H1 (cell line): ENCODE results near the gene ZSCAN12. TPM values are rescaled to one million over a fixed set of nuclear protein-coding genes. Genes with fewer than 3 reads are reported as not detected.

Source experiments
- CTCF ChIA-PET: fragments of 300-600 bp; sonication (Branson Sonifier 250); formaldehyde crosslinking; loops from one replicate; lab custom pipeline; 2021; ENCODE audit not compliant: partially characterized antibody; lab: Charles Lee
- POLR2A ChIA-PET: fragments of 300-600 bp; sonication (Branson Sonifier 250); formaldehyde crosslinking; loops from one replicate; lab custom pipeline; 2021; ENCODE audit warnings: inconsistent platforms; ENCODE audit not compliant: partially characterized antibody; lab: Charles Lee
- DNase-seq, 2 experiments: peaks; one replicate each; pipeline versions ENCODE4 v3.0.0 to v3.0.0-alpha.2; 2010 to 2022; ENCODE audit warnings: low spot score in 2 of 2, low read depth in 1 of 2, mixed read lengths in 1 of 2
- FAIRE-seq: peaks from 2 replicates; lab custom pipeline; 2011; peaks lifted over from hg19 to GRCh38; lab: Jason Lieb, UNC
- H2AFZ ChIP-seq: 2 replicates; pipeline ENCODE4 v1.8.1; 2012; ENCODE audit warnings: low read length, inconsistent platforms
- H2AK5ac ChIP-seq: 2 replicates; pipeline ENCODE4 v1.6.1; 2013; ENCODE audit warnings: low read depth, low read length
- H2BK120ac ChIP-seq: replicated peaks from 2 replicates; pipeline ENCODE3; 2013; ENCODE audit warnings: low read depth, low read length, inconsistent platforms
- H2BK12ac ChIP-seq: 2 replicates; pipeline ENCODE4 v1.6.1; 2013; ENCODE audit warnings: low read depth, low read length
- H2BK15ac ChIP-seq: 2 replicates; pipeline ENCODE4 v1.6.1; 2013; ENCODE audit warnings: low read length
- H2BK20ac ChIP-seq: 2 replicates; pipeline ENCODE4 v1.6.1; 2013; ENCODE audit warnings: low read length
- H2BK5ac ChIP-seq: 2 replicates; pipeline ENCODE4 v1.6.1; 2013; ENCODE audit warnings: low read depth, low read length
- H3K14ac ChIP-seq: 2 replicates; pipeline ENCODE4 v1.6.1; 2013; ENCODE audit warnings: inconsistent platforms; ENCODE audit not compliant: insufficient read length
- H3K18ac ChIP-seq: 2 replicates; pipeline ENCODE4 v1.6.1; 2013; ENCODE audit warnings: low read length; ENCODE audit errors: extremely low read depth
- H3K23ac ChIP-seq: 2 replicates; pipeline ENCODE4 v1.6.1; 2013; ENCODE audit warnings: inconsistent platforms; ENCODE audit not compliant: insufficient read length
- H3K23me2 ChIP-seq: 2 replicates; pipeline ENCODE4 v1.6.1; 2013; ENCODE audit warnings: low read depth, low read length
- H3K27ac ChIP-seq: 2 replicates; pipeline ENCODE4 v1.6.1; 2011; ENCODE audit warnings: low read depth, low read length, inconsistent platforms
- H3K27me3 ChIP-seq, 4 experiments: replicated peaks in 1 of 4; 1 replicate in 1 of 4; 2 replicates in 3 of 4; pipeline versions ENCODE4 v1.6.1 to v1.8.1; 2011 to 2013; ENCODE audit warnings: low read length in 3 of 4, mild to moderate bottlenecking in 3 of 4, inconsistent platforms in 2 of 4, mixed read lengths in 2 of 4, moderate library complexity in 1 of 4; ENCODE audit not compliant: control insufficient read depth in 3 of 4, insufficient read depth in 3 of 4; ENCODE audit errors: extremely low read depth in 1 of 4
- H3K36me3 ChIP-seq, 4 experiments: 2 replicates each; pipeline versions ENCODE4 v1.6.1 to v1.8.1; 2011 to 2013; ENCODE audit warnings: mild to moderate bottlenecking in 4 of 4, low read length in 3 of 4, moderate library complexity in 2 of 4, control low read depth in 1 of 4, inconsistent platforms in 1 of 4; ENCODE audit not compliant: insufficient read depth in 4 of 4, control insufficient read depth in 2 of 4
- H3K4ac ChIP-seq: replicated peaks from 2 replicates; pipeline ENCODE3; 2013; ENCODE audit warnings: low read length, low read depth, mixed read lengths, inconsistent platforms; ENCODE audit not compliant: insufficient read length
- H3K4me1 ChIP-seq, 4 experiments: replicated peaks in 1 of 4; 1 replicate in 1 of 4; 2 replicates in 3 of 4; pipeline versions ENCODE4 v1.6.1 to v1.8.1; 2011 to 2013; ENCODE audit warnings: low read length in 3 of 4, inconsistent platforms in 2 of 4, mixed read lengths in 1 of 4; ENCODE audit not compliant: insufficient read depth in 4 of 4, control insufficient read depth in 3 of 4
- H3K4me2 ChIP-seq, 2 experiments: 2 replicates each; pipeline versions ENCODE4 v1.6.1 to v1.8.1; 2011 to 2013; ENCODE audit warnings: low read depth in 2 of 2, low read length in 2 of 2, control low read depth in 1 of 2, inconsistent platforms in 1 of 2, mild to moderate bottlenecking in 1 of 2; ENCODE audit not compliant: insufficient read depth in 1 of 2
- H3K4me3 ChIP-seq, 4 experiments: fragments of 200-600, 300-600 bp in 1 of 4; sonication (generic), shearing (Covaris generic), sonication (Bioruptor Twin) in 1 of 4; 2 replicates each; pipeline versions ENCODE4 v1.5.1 to v1.8.1; 2011 to 2016; ENCODE audit warnings: low read length in 4 of 4, low read depth in 3 of 4, control low read depth in 2 of 4, inconsistent platforms in 2 of 4, mild to moderate bottlenecking in 2 of 4, mixed read lengths in 1 of 4, moderate library complexity in 1 of 4; ENCODE audit not compliant: insufficient read depth in 2 of 4; ENCODE audit errors: extremely low read depth in 1 of 4
- H3K56ac ChIP-seq: replicated peaks from 2 replicates; pipeline ENCODE3; 2013; ENCODE audit warnings: low read depth, mild to moderate bottlenecking, mixed read lengths, low read length, inconsistent platforms; ENCODE audit not compliant: insufficient read length
- H3K79me1 ChIP-seq: 2 replicates; pipeline ENCODE4 v1.6.1; 2013; ENCODE audit warnings: low read depth, low read length, control low read depth
- H3K79me2 ChIP-seq, 2 experiments: 2 replicates each; pipeline versions ENCODE4 v1.6.1 to v1.8.1; 2012 to 2013; ENCODE audit warnings: low read length in 2 of 2, mild to moderate bottlenecking in 2 of 2, inconsistent platforms in 1 of 2; ENCODE audit not compliant: insufficient read depth in 2 of 2, control insufficient read depth in 1 of 2
- H3K9ac ChIP-seq, 4 experiments: replicated peaks in 1 of 4; 1 replicate in 1 of 4; 2 replicates in 3 of 4; pipeline versions ENCODE4 v1.6.1 to v1.8.1; 2011 to 2013; ENCODE audit warnings: low read depth in 3 of 4, low read length in 3 of 4, control low read depth in 2 of 4, mild to moderate bottlenecking in 2 of 4, moderate library complexity in 2 of 4, inconsistent platforms in 1 of 4; ENCODE audit errors: extremely low read depth in 1 of 4
- H3K9me3 ChIP-seq, 2 experiments: 2 replicates each; pipeline versions ENCODE4 v1.6.1 to v1.8.1; 2012 to 2013; ENCODE audit warnings: mild to moderate bottlenecking in 2 of 2, moderate library complexity in 2 of 2, control low read depth in 1 of 2, inconsistent platforms in 1 of 2, low read depth in 1 of 2, low read length in 1 of 2, mixed read lengths in 1 of 2; ENCODE audit not compliant: insufficient read depth in 2 of 2
- H4K20me1 ChIP-seq, 2 experiments: replicated peaks in 1 of 2; 2 replicates each; pipeline versions ENCODE3 to v1.8.1; 2011 to 2013; ENCODE audit warnings: inconsistent platforms in 2 of 2, low read length in 2 of 2, mild to moderate bottlenecking in 1 of 2; ENCODE audit not compliant: insufficient read depth in 2 of 2, control insufficient read depth in 1 of 2
- H4K5ac ChIP-seq: 2 replicates; pipeline ENCODE4 v1.6.1; 2013; ENCODE audit warnings: low read length, low read depth, mixed read lengths, inconsistent platforms; ENCODE audit not compliant: insufficient read length
- H4K8ac ChIP-seq: 2 replicates; pipeline ENCODE4 v1.8.0; 2013; ENCODE audit warnings: mild to moderate bottlenecking, moderate library complexity, low read length, inconsistent platforms; ENCODE audit not compliant: insufficient read depth; ENCODE audit errors: extremely low read depth
- H4K91ac ChIP-seq: replicated peaks from 2 replicates; pipeline ENCODE3; 2013; ENCODE audit warnings: low read length, mixed read lengths, inconsistent platforms; ENCODE audit not compliant: insufficient read length
- CHD1 ChIP-seq: IDR thresholded peaks from 2 replicates; pipeline ENCODE4 v1.6.1; 2012; ENCODE audit warnings: low read depth, low read length, improper control_type of control experiment
- CTBP2 ChIP-seq: IDR thresholded peaks from 2 replicates; pipeline ENCODE4 v1.7.0; 2011; ENCODE audit warnings: borderline replicate concordance, mild to moderate bottlenecking, moderate library complexity, mixed read lengths, low read length; ENCODE audit not compliant: insufficient read depth, insufficient read length
- EGR1 ChIP-seq: IDR thresholded peaks from 2 replicates; pipeline ENCODE4 v1.6.1; 2011; ENCODE audit warnings: low read depth, low read length, borderline replicate concordance
- HDAC2 ChIP-seq, 2 experiments: fragments of 300-600 bp in 1 of 2; sonication (generic) in 1 of 2; IDR thresholded peaks; 2 replicates each; pipeline ENCODE4 v1.6.1; 2011 to 2012; ENCODE audit warnings: low read depth in 2 of 2, low read length in 2 of 2, mild to moderate bottlenecking in 2 of 2, moderate library complexity in 2 of 2, borderline replicate concordance in 1 of 2, inconsistent platforms in 1 of 2
- NANOG ChIP-seq: IDR thresholded peaks from 2 replicates; pipeline ENCODE4 v1.6.1; 2011; ENCODE audit warnings: low read length, low read depth, mild to moderate bottlenecking, inconsistent platforms; ENCODE audit not compliant: insufficient read depth, poor library complexity, severe bottlenecking
- SRF ChIP-seq: IDR thresholded peaks from 2 replicates; pipeline ENCODE4 v1.6.1; 2011; ENCODE audit warnings: mild to moderate bottlenecking, low read depth, low read length, moderate library complexity
- TAF1 ChIP-seq: IDR thresholded peaks from 2 replicates; pipeline ENCODE4 v1.6.1; 2011; ENCODE audit warnings: mild to moderate bottlenecking, low read depth, low read length
- WGBS, 2 experiments: shearing (Covaris generic) in 1 of 2; methylation state at CpG; one replicate each; pipeline versions ENCODE4 v1.1.6 to v1.1.7; 2013 to 2015; ENCODE audit warnings: low lambda C conversion rate in 2 of 2, mixed read lengths in 2 of 2, inconsistent platforms in 1 of 2, low coverage in 1 of 2, missing lambda C conversion rate in 1 of 2; ENCODE audit not compliant: insufficient replicate concordance in 2 of 2, insufficient coverage in 1 of 2, insufficient read length in 1 of 2; ENCODE audit errors: extremely low coverage in 1 of 2, missing lambda C conversion rate in 1 of 2; 5-methylcytosine and 5-hydroxymethylcytosine counted together
- long read RNA-seq, 2 experiments: library from RNA in 1 of 2; library from capped mRNA in 1 of 2; stranded (forward); transcript quantifications; one replicate each; pipeline ENCODE4 v2.0.0, GENCODE V29; 2021; ENCODE audit warnings: inconsistent platforms in 1 of 2
- polyA minus RNA-seq, 3 experiments: library from RNA; depleted of rRNA, polyadenylated mRNA; stranded (reverse); fragments of >200 nt; gene quantifications; 1 replicate in 2 of 3; 2 replicates in 1 of 3; pipeline ENCODE4 v1.2.3, GENCODE V29; 2011
- polyA plus RNA-seq, 7 experiments: library from polyadenylated mRNA; depleted of rRNA in 3 of 7; stranded (reverse) in 5 of 7; unstranded in 2 of 7; fragments of >200 nt in 5 of 7; fragments of 200-250 nt in 2 of 7; gene quantifications; 1 replicate in 5 of 7; 2 replicates in 1 of 7; 4 replicates in 1 of 7; pipeline versions ENCODE4 v1.2.1 to v1.2.3, GENCODE V29; 2011 to 2013; ENCODE audit warnings: missing spikeins in 2 of 7, mixed read lengths in 2 of 7
- total RNA-seq: library from RNA; stranded (reverse); fragmentation: NEBNext Ultra II Directional; extraction: Animal tissue kit (Norgen Biotek cat#: 25700); gene quantifications from 2 replicates; pipeline ENCODE4 v1.2.1, GENCODE V29; 2021

ZSCAN12 gene
- total RNA-seq (8.6 and 9.6 TPM in 2 replicates), polyA plus RNA-seq (2011; rRNA removed) (2.0 and 2.2 TPM in 2 replicates), polyA minus RNA-seq (2011; rRNA and poly(A)+ RNA removed) (8.4 and 12.5 TPM in 2 replicates)
- polyA plus RNA-seq (2011; cell fraction: cytosol; rRNA removed) = 3.3 TPM
- polyA plus RNA-seq (2011; cell fraction: nucleus; rRNA removed) = 3.3 TPM
- 3.3 to 5.7 TPM (median 4.3 TPM) in 4 replicates for polyA plus RNA-seq (2012, experiment 1 of 2)
- 0.43 TPM for polyA plus RNA-seq (2012, experiment 2 of 2)
- 4.2 TPM for polyA plus RNA-seq (2013, experiment 1 of 2)
- polyA plus RNA-seq (2013, experiment 2 of 2) = 4.2 TPM
- polyA minus RNA-seq (2011; cell fraction: cytosol; rRNA and poly(A)+ RNA removed) = 5.0 TPM
- 14.5 TPM for polyA minus RNA-seq (2011; cell fraction: nucleus; rRNA and poly(A)+ RNA removed)
- long read RNA-seq, experiment 1, partial matches to known transcripts = 3 of 6 reads
- long read RNA-seq, experiment 1, other reads (novel, unspliced or antisense) = 3 of 6 reads
- long read RNA-seq, experiment 2, partial matches to known transcripts = 6 of 6 reads
- long read RNA-seq, experiment 2, other reads (novel, unspliced or antisense) = 0 of 6 reads

GRCh38 chr6:28399350-28400121 is at the start of gene ZSCAN12:
TSS of gene ZSCAN12 (minus strand) at chr6:28399747. CDS start at chr6:28398405, 1,342 bp downstream.
- Histone ChIP-seq H3K9me3 (no peaks in the 10 kb centered on the region), H4K20me1 (peaks cover 0 to 1% of the 10 kb centered on the region in 2 experiments)
- TF ChIP-seq EGR1 (peak; percentile 92), HDAC2 (IDR thresholded peaks at IDR 0.05; ENCODE audit: borderline replicate concordance in 1 of 2, low read depth in 2 of 2, low read length in 2 of 2) (peak; percentile 8 to 85; a peak in 1 of 4 replicates), NANOG (peak; percentile 56), CHD1 (no peak), SRF (no peak), TAF1 (peak; percentile 93), CTBP2 (peak; percentile 61)

More at GRCh38 chr6:28399350-28400121, at the start of gene ZSCAN12:
- Histone ChIP-seq H3K4ac (no peak within 1 kb of the TSS), H3K4me3 (peak within 1 kb of the TSS; percentile 67 to 97 (median 93)), H3K18ac (peak within 1 kb of the TSS; percentile 97), H3K4me2 (peak within 1 kb of the TSS; percentile 65 to 91), H4K5ac (peak within 1 kb of the TSS; percentile 77), H2BK12ac (no peak within 1 kb of the TSS), H3K27me3 (peaks cover 0 to 3% (median 0%) of the 10 kb centered on the region in 4 experiments; a peak in 2 of 7 replicates), H3K9ac (peak within 1 kb of the TSS; percentile 78 to 88 (median 82)), H2AK5ac (no peak within 1 kb of the TSS), H3K23ac (no peak within 1 kb of the TSS), H3K23me2 (no peaks in the 10 kb centered on the region), H3K79me1 (no peaks in the 10 kb centered on the region), H4K8ac (peak within 1 kb of the TSS; percentile 69; the same call in 1 of the 2 replicates), H3K79me2 (peaks cover 0 to 41% of the 10 kb centered on the region in 2 experiments; a peak in 3 of 4 replicates), H2BK120ac (peak within 1 kb of the TSS; percentile 34), H3K4me1 (peaks cover 0 to 2% (median 0%) of the 10 kb centered on the region in 4 experiments; a peak in 4 of 7 replicates), H3K14ac (no peak within 1 kb of the TSS), H3K56ac (peak within 1 kb of the TSS; percentile 71), H4K91ac (peak within 1 kb of the TSS; percentile 32), H2BK15ac (peak within 1 kb of the TSS; percentile 31), H3K27ac (peak within 1 kb of the TSS; percentile 80), H2BK20ac (peak within 1 kb of the TSS; percentile 34; the same call in 1 of the 2 replicates), H2BK5ac (peak within 1 kb of the TSS; percentile 84), H2AFZ (peak within 1 kb of the TSS; percentile 99), H3K36me3 (peaks cover 2 to 17% (median 9%) of the 10 kb centered on the region in 4 experiments; a peak in 5 of 8 replicates)
- DNase-seq (peak; percentile 62 to 91), FAIRE-seq (peak; percentile 77)
- POLR2A ChIA-PET = interaction anchor here (0.7 to 7.1 kb wide), 10 partner anchors 10 to 223 kb away, joined by 3 to 62 read pairs (median 4); partner anchors contain the start of gene ZSCAN23
- 1% methylated on average over 44 of the region's 49 CpGs; no CpG with 5 or more reads in 1 of the 2 experiments for WGBS, 2 experiments
- CTCF ChIA-PET = interaction anchor here (0.6 to 1.9 kb wide), 5 partner anchors 16 to 143 kb away, joined by 3 to 9 read pairs (median 3); partner anchors contain the start of gene ZSCAN23
